HG03457 (cell line): ENCODE results near the gene AREL1.

Source experiments
- ATAC-seq: cut with Tn5 transposase; IDR thresholded peaks from one replicate; pipeline ENCODE4 v1.9.1; 2021; ENCODE audit warnings: moderate number of reproducible peaks; ENCODE audit not compliant: unreplicated experiment

AREL1 gene

GRCh38 chr14:74637178-74637550 lies 75.7 kb downstream of the AREL1 start:
- ATAC-seq = no peak

GRCh38 chr14:74636424-74637177 lies 76.3 kb downstream of the AREL1 start:
- no peak for ATAC-seq

- ATAC-seq = no peak
Measured at GRCh38 chr14:74635847-74636246, 77.0 kb downstream of the AREL1 start.

GRCh38 chr14:74634964-74635363 lies 77.9 kb downstream of the AREL1 start:
- no peak for ATAC-seq

- ATAC-seq = no peak
Measured at GRCh38 chr14:74634481-74634880, 78.4 kb downstream of the AREL1 start.

- ATAC-seq = no peak
Measured at GRCh38 chr14:74630881-74631690, 81.8 kb downstream of the AREL1 start.

- no peak for ATAC-seq
Measured at GRCh38 chr14:74628418-74628817, 84.5 kb downstream of the AREL1 start.

- ATAC-seq = no peak
Measured at GRCh38 chr14:74627076-74627475, 85.8 kb downstream of the AREL1 start.

GRCh38 chr14:74622257-74622656 lies 90.6 kb downstream of the AREL1 start:
- no peak for ATAC-seq

GRCh38 chr14:74621556-74621955 lies 91.3 kb downstream of the AREL1 start:
- no peak for ATAC-seq

- ATAC-seq = no peak
Measured at GRCh38 chr14:74620923-74621322, 92.0 kb downstream of the AREL1 start.

GRCh38 chr14:74620497-74620921 lies 92.4 kb downstream of the AREL1 start:
- no peak for ATAC-seq

GRCh38 chr14:74619672-74620131 lies 93.2 kb downstream of the AREL1 start:
- no peak for ATAC-seq

GRCh38 chr14:74618078-74618952 lies 94.6 kb downstream of the AREL1 start:
- ATAC-seq = no peak

- no peak for ATAC-seq
Measured at GRCh38 chr14:74616996-74617700, 95.7 kb downstream of the AREL1 start.

GRCh38 chr14:74616507-74616906 lies 96.4 kb downstream of the AREL1 start:
- ATAC-seq = no peak

- no peak for ATAC-seq
Measured at GRCh38 chr14:74615735-74616134, 97.1 kb downstream of the AREL1 start.

- no peak for ATAC-seq
Measured at GRCh38 chr14:74614508-74615495, 98.1 kb downstream of the AREL1 start.

GRCh38 chr14:74613211-74613914 lies 99.5 kb downstream of the AREL1 start:
- no peak for ATAC-seq
